MM.1S (cell line): ENCODE data around the gene MROH7.

Source experiments
- DNase-seq: peaks from one replicate; pipeline ENCODE4 v3.0.0-alpha.2; 2015
- H2AFZ ChIP-seq: fragments of 300-600 bp; sonication (generic); 2 replicates; pipeline ENCODE4 v1.6.0; 2016; ENCODE audit warnings: antibody characterized with exemption, low read length
- H3F3A ChIP-seq: fragments of 300-600 bp; sonication (generic); 2 replicates; pipeline ENCODE4 v1.6.1; 2016; ENCODE audit warnings: mild to moderate bottlenecking, antibody characterized with exemption, low read length, moderate library complexity, mixed read lengths; ENCODE audit not compliant: insufficient read depth
- H3K27ac ChIP-seq: fragments of 300-600 bp; sonication (generic); 2 replicates; pipeline ENCODE4 v1.5.1; 2016; ENCODE audit warnings: mild to moderate bottlenecking, low read length
- H3K27me3 ChIP-seq: fragments of 300-600 bp; sonication (generic); replicated peaks from 2 replicates; pipeline ENCODE4 v1.6.0; 2016; ENCODE audit warnings: low read length; ENCODE audit not compliant: insufficient read depth
- H3K36me3 ChIP-seq: fragments of 300-600 bp; sonication (generic); replicated peaks from 2 replicates; pipeline ENCODE4 v1.6.1; 2016; ENCODE audit warnings: mild to moderate bottlenecking, low read length, mixed read lengths; ENCODE audit not compliant: insufficient read depth
- H3K4me1 ChIP-seq: fragments of 300-600 bp; sonication (generic); 2 replicates; pipeline ENCODE4 v1.6.1; 2016; ENCODE audit warnings: low read length, mixed read lengths
- H3K4me2 ChIP-seq: fragments of 300-600 bp; sonication (generic); 2 replicates; pipeline ENCODE4 v1.6.0; 2016; ENCODE audit warnings: low read depth, low read length
- H3K4me3 ChIP-seq: fragments of 300-600 bp; sonication (generic); 2 replicates; pipeline ENCODE4 v1.5.1; 2016; ENCODE audit warnings: low read length, mixed read lengths
- H3K79me2 ChIP-seq: fragments of 300-600 bp; sonication (generic); 2 replicates; pipeline ENCODE4 v1.6.1; 2016; ENCODE audit warnings: mixed run types, low read length, mixed read lengths
- H3K9ac ChIP-seq: fragments of 300-600 bp; sonication (generic); 2 replicates; pipeline ENCODE4 v1.6.1; 2016; ENCODE audit warnings: low read length, mixed read lengths
- H3K9me2 ChIP-seq: fragments of 300-600 bp; sonication (generic); replicated peaks from 2 replicates; pipeline ENCODE4 v1.6.1; 2016; ENCODE audit warnings: mild to moderate bottlenecking, low read length, mixed read lengths; ENCODE audit not compliant: insufficient read depth
- H3K9me3 ChIP-seq: fragments of 300-600 bp; sonication (generic); replicated peaks from 2 replicates; pipeline ENCODE4 v1.6.1; 2016; ENCODE audit warnings: mild to moderate bottlenecking, low read length, mixed read lengths; ENCODE audit not compliant: insufficient read depth
- H4K20me1 ChIP-seq: fragments of 300-600 bp; sonication (generic); 2 replicates; pipeline ENCODE4 v1.6.1; 2016; ENCODE audit warnings: mild to moderate bottlenecking, low read length, moderate library complexity, mixed read lengths; ENCODE audit not compliant: insufficient read depth
- CTCF ChIP-seq: fragments of 300-600 bp; sonication (generic); IDR thresholded peaks from 2 replicates; pipeline ENCODE4 v1.5.1; 2016; ENCODE audit warnings: antibody characterized with exemption, low read length, mixed read lengths
- EZH2 ChIP-seq: fragments of 300-600 bp; sonication (generic); optimal IDR thresholded peaks from 2 replicates; pipeline ENCODE3; 2017; ENCODE audit warnings: low read depth, mild to moderate bottlenecking, antibody characterized with exemption, low read length, mixed read lengths
- EZH2phosphoT487 ChIP-seq: fragments of 300-600 bp; sonication (generic); IDR thresholded peaks from 2 replicates; pipeline ENCODE4 v1.6.1; 2018; ENCODE audit warnings: antibody characterized with exemption, low read length

Gene MROH7

DNA sequence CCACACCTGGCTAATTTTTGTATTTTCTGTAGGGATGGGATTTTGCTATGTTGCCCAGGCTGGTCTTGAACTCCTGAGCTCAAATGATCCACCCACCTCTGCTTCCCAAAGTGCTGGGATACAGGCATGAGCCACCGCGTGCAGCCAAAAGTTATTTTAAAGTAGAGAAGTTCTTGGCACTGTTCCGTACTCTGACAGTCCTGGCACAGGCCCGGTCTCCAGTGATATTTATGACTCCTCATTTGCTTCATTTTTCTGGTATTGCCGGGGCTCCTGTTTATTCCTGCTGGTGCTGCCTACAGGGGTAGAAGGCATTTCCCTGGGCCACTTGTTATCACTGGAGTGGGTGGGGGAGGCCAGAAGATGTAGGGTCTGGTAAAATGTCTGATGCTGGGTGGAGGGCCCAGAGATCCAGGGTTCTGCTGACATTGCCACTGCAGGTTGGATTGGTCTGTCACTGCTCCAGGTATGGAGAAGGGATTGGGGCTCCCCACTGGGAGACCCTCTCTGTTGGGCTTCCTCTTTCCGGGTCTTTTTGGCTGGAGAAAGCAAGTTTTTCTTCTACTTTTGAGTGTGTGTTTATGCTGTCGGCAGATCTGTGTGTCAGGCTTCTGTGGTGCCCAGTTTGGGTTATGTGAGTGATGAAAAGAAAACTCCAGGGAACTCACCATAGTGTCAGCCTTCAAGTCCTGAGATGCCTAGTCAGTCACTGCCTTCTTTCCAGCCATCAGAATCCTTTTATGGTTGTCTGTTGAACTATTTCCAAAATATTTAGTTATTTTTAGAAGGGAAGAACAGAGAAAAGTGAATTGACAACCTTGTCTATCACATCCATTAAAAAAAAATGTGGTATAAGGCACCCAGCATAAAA, 4.5 kb downstream of the MROH7 start:
- DNase-seq, result no peak
- Histone ChIP-seq H3K9ac (no peak overlapping the region), H3K4me1 (no peaks in the 10 kb centered on the region), H2AFZ (no peak overlapping the region), H3K27me3 (no peaks in the 10 kb centered on the region), H3K9me3 (no peaks in the 10 kb centered on the region), H3K9me2 (no peaks in the 10 kb centered on the region), H4K20me1 (no peaks in the 10 kb centered on the region), H3K27ac (no peak overlapping the region), H3K4me3 (no peak overlapping the region), H3K4me2 (no peak overlapping the region), H3K36me3 (no peaks in the 10 kb centered on the region), H3F3A (no peaks in the 10 kb centered on the region), H3K79me2 (no peaks in the 10 kb centered on the region)
- TF ChIP-seq EZH2phosphoT487, result no peak
- TF ChIP-seq EZH2, result no peak
- no peak for TF ChIP-seq CTCF

- Histone ChIP-seq H3K9me2 (no peaks in the 10 kb centered on the region), H3K36me3 (no peaks in the 10 kb centered on the region), H3K27me3 (no peaks in the 10 kb centered on the region), H3K4me3 (no peak overlapping the region), H2AFZ (no peak overlapping the region), H3F3A (no peaks in the 10 kb centered on the region), H3K9ac (no peak overlapping the region), H3K79me2 (no peaks in the 10 kb centered on the region), H4K20me1 (no peaks in the 10 kb centered on the region), H3K27ac (no peak overlapping the region), H3K4me1 (no peaks in the 10 kb centered on the region), H3K9me3 (no peaks in the 10 kb centered on the region), H3K4me2 (no peak overlapping the region)
- no peak for DNase-seq
- TF ChIP-seq CTCF (no peak), EZH2 (no peak), EZH2phosphoT487 (no peak)
Observed at GRCh38 chr1:54649130-54649898, 7.7 kb downstream of the MROH7 start.

- Histone ChIP-seq H3K4me2 (no peak overlapping the region), H3K27ac (no peak overlapping the region), H3K4me1 (no peaks in the 10 kb centered on the region), H3K79me2 (no peaks in the 10 kb centered on the region), H3K9ac (no peak overlapping the region), H2AFZ (no peak overlapping the region), H3K36me3 (no peaks in the 10 kb centered on the region), H3F3A (no peaks in the 10 kb centered on the region), H4K20me1 (no peaks in the 10 kb centered on the region), H3K4me3 (no peak overlapping the region), H3K9me2 (no peaks in the 10 kb centered on the region), H3K27me3 (no peaks in the 10 kb centered on the region), H3K9me3 (no peaks in the 10 kb centered on the region)
- TF ChIP-seq EZH2 (no peak), CTCF (no peak), EZH2phosphoT487 (no peak)
- DNase-seq, result no peak
Observed at GRCh38 chr1:54649921-54650320, 8.3 kb downstream of the MROH7 start.
